IMR-90 (cell line): ENCODE data around the gene SBK2. TPM values are rescaled to one million over a fixed set of nuclear protein-coding genes. Genes with fewer than 3 reads are reported as not detected.

Experiments used
- ATAC-seq: fragments of 200-7000 bp; cut with Tn5 transposase; 2 replicates; pipeline ENCODE4 v1.9.1; 2020; ENCODE audit warnings: low read depth, mild to moderate bottlenecking, moderate library complexity
- BruUV-seq: library from RNA; stranded (reverse); fragments of 400-500 nt; replicated peaks from 2 replicates; lab custom pipeline; 2021; lab: Mats Ljungman, UMichigan
- CTCF ChIA-PET: fragments of 300-600 bp; formaldehyde crosslinking; extraction: SDS; loops from one replicate; lab custom pipeline; 2021; ENCODE audit warnings: antibody characterized with exemption; lab: Yijun Ruan, JAX
- POLR2A ChIA-PET: fragments of 300-600 bp; sonication (Branson Sonifier 250); formaldehyde crosslinking; loops from one replicate; lab custom pipeline; 2022; ENCODE audit warnings: antibody characterized with exemption; ENCODE audit not compliant: unreplicated experiment; lab: Charles Lee
- DNase-seq: peaks from one replicate; pipeline ENCODE4 v3.0.0; 2013
- H2AFZ ChIP-seq: replicated peaks from 2 replicates; pipeline ENCODE3; 2013; ENCODE audit warnings: low read length, mild to moderate bottlenecking; ENCODE audit not compliant: poor library complexity
- H2AK5ac ChIP-seq: 2 replicates; pipeline ENCODE4 v1.6.1; 2013; ENCODE audit warnings: low read depth, low read length, inconsistent platforms
- H2AK9ac ChIP-seq: replicated peaks from 2 replicates; pipeline ENCODE3; 2013; ENCODE audit warnings: mild to moderate bottlenecking, low read depth, low read length, moderate library complexity; ENCODE audit not compliant: poor library complexity
- H2BK120ac ChIP-seq: 2 replicates; pipeline ENCODE4 v1.6.1; 2013; ENCODE audit warnings: low read depth, low read length, inconsistent platforms
- H2BK15ac ChIP-seq: 3 replicates; pipeline ENCODE4 v1.6.1; 2013; ENCODE audit warnings: low read depth, low read length, inconsistent platforms
- H2BK20ac ChIP-seq: 2 replicates; pipeline ENCODE4 v1.6.1; 2013; ENCODE audit warnings: low read depth, mild to moderate bottlenecking, inconsistent platforms, low read length, moderate library complexity
- H2BK5ac ChIP-seq: 2 replicates; pipeline ENCODE4 v1.6.1; 2013; ENCODE audit warnings: mild to moderate bottlenecking, low read depth, low read length, inconsistent platforms; ENCODE audit not compliant: poor library complexity, severe bottlenecking
- H3K14ac ChIP-seq: replicated peaks from 2 replicates; pipeline ENCODE4 v1.6.1; 2013; ENCODE audit warnings: low read depth, low read length, inconsistent platforms
- H3K18ac ChIP-seq: 2 replicates; pipeline ENCODE4 v1.6.1; 2013; ENCODE audit warnings: low read depth, low read length, control low read depth
- H3K23ac ChIP-seq: 2 replicates; pipeline ENCODE4 v1.6.1; 2013; ENCODE audit warnings: low read depth, low read length, inconsistent platforms
- H3K27ac ChIP-seq: 2 replicates; pipeline ENCODE4 v1.5.1; 2013; ENCODE audit warnings: mild to moderate bottlenecking, control low read depth, low read length; ENCODE audit not compliant: insufficient read depth
- H3K27me3 ChIP-seq: 2 replicates; pipeline ENCODE4 v1.6.1; 2013; ENCODE audit warnings: low read length; ENCODE audit not compliant: control insufficient read depth, insufficient read depth
- H3K36me3 ChIP-seq: 2 replicates; pipeline ENCODE4 v1.6.1; 2013; ENCODE audit warnings: low read length, mixed read lengths; ENCODE audit not compliant: control insufficient read depth, insufficient read depth
- H3K4ac ChIP-seq: 2 replicates; pipeline ENCODE4 v1.6.1; 2013; ENCODE audit warnings: low read depth, low read length, inconsistent platforms
- H3K4me1 ChIP-seq: 2 replicates; pipeline ENCODE4 v1.6.1; 2013; ENCODE audit warnings: low read length, mixed read lengths; ENCODE audit not compliant: control insufficient read depth, insufficient read depth
- H3K4me2 ChIP-seq: 2 replicates; pipeline ENCODE4 v1.6.1; 2013; ENCODE audit warnings: low read depth, mild to moderate bottlenecking, control low read depth, low read length, moderate library complexity
- H3K4me3 ChIP-seq: 2 replicates; pipeline ENCODE4 v1.5.1; 2013; ENCODE audit warnings: low read depth, mild to moderate bottlenecking, control low read depth, low read length, moderate library complexity; ENCODE audit not compliant: insufficient read depth
- H3K56ac ChIP-seq: 2 replicates; pipeline ENCODE4 v1.6.1; 2013; ENCODE audit warnings: low read length, inconsistent platforms; ENCODE audit not compliant: insufficient read depth; ENCODE audit errors: extremely low read depth
- H3K79me1 ChIP-seq, 2 experiments: 2 replicates each; pipeline ENCODE4 v1.6.1; 2013; ENCODE audit warnings: low read length in 2 of 2, inconsistent platforms in 1 of 2, low read depth in 1 of 2
- H3K9ac ChIP-seq: 2 replicates; pipeline ENCODE4 v1.6.1; 2013; ENCODE audit warnings: low read depth, low read length, control low read depth
- H3K9me1 ChIP-seq: 2 replicates; pipeline ENCODE4 v1.6.1; 2013; ENCODE audit warnings: low read length, inconsistent platforms; ENCODE audit not compliant: insufficient read depth
- H3K9me3 ChIP-seq: 2 replicates; pipeline ENCODE4 v1.6.1; 2013; ENCODE audit warnings: low read length; ENCODE audit not compliant: control insufficient read depth, insufficient read depth
- H4K20me1 ChIP-seq: 2 replicates; pipeline ENCODE4 v1.6.1; 2013; ENCODE audit warnings: low read length, inconsistent platforms; ENCODE audit not compliant: insufficient read depth
- H4K5ac ChIP-seq: 2 replicates; pipeline ENCODE4 v1.6.1; 2013; ENCODE audit warnings: mild to moderate bottlenecking, low read depth, low read length, control low read depth
- H4K8ac ChIP-seq, 2 experiments: 2 replicates each; pipeline ENCODE4 v1.6.1; 2013; ENCODE audit warnings: low read depth in 2 of 2, low read length in 2 of 2, control low read depth in 1 of 2, inconsistent platforms in 1 of 2
- H4K91ac ChIP-seq: 2 replicates; pipeline ENCODE4 v1.6.1; 2013; ENCODE audit warnings: low read depth, low read length, inconsistent platforms; ENCODE audit not compliant: insufficient read depth
- BHLHE40 ChIP-seq: fragments of 150-350 bp; IDR thresholded peaks from 2 replicates; pipeline ENCODE4 v1.6.1; 2016; ENCODE audit warnings: mild to moderate bottlenecking, low read depth, low read length
- CEBPB ChIP-seq: IDR thresholded peaks from 2 replicates; pipeline ENCODE4 v1.6.1; 2012; ENCODE audit warnings: low read depth, low read length, improper control_type of control experiment
- CHD1 ChIP-seq: IDR thresholded peaks from 2 replicates; pipeline ENCODE4 v1.6.1; 2012; ENCODE audit warnings: low read depth, low read length, improper control_type of control experiment
- ELK1 ChIP-seq: fragments of 150-350 bp; IDR thresholded peaks from 2 replicates; pipeline ENCODE4 v1.6.1; 2016; ENCODE audit warnings: low read depth, mild to moderate bottlenecking, low read length, moderate library complexity, borderline replicate concordance
- FOS ChIP-seq: fragments of 150-350 bp; IDR thresholded peaks from 2 replicates; pipeline ENCODE4 v1.6.1; 2016; ENCODE audit warnings: low read depth, low read length
- MAFK ChIP-seq: IDR thresholded peaks from 2 replicates; pipeline ENCODE4 v1.6.1; 2012; ENCODE audit warnings: low read depth, low read length, improper control_type of control experiment
- MAZ ChIP-seq: IDR thresholded peaks from 2 replicates; pipeline ENCODE4 v1.6.1; 2012; ENCODE audit warnings: low read depth, mild to moderate bottlenecking, low read length, improper control_type of control experiment, moderate library complexity, borderline replicate concordance
- NFE2L2 ChIP-seq: fragments of 150-350 bp; IDR thresholded peaks from 2 replicates; pipeline ENCODE4 v1.6.1; 2016; ENCODE audit warnings: low read depth, mild to moderate bottlenecking, low read length
- POLR2A ChIP-seq: IDR thresholded peaks from 2 replicates; pipeline ENCODE4 v1.6.1; 2012; ENCODE audit warnings: mild to moderate bottlenecking, low read depth, low read length
- RAD21 ChIP-seq: IDR thresholded peaks from 2 replicates; pipeline ENCODE4 v1.6.1; 2012; ENCODE audit warnings: low read length, improper control_type of control experiment
- RCOR1 ChIP-seq: IDR thresholded peaks from 2 replicates; pipeline ENCODE4 v1.6.1; 2012; ENCODE audit warnings: mild to moderate bottlenecking, low read length, improper control_type of control experiment; ENCODE audit not compliant: insufficient replicate concordance
- RFX5 ChIP-seq: IDR thresholded peaks from 2 replicates; pipeline ENCODE4 v1.8.0; 2012; ENCODE audit warnings: low read depth, mild to moderate bottlenecking, low read length, moderate library complexity
- USF2 ChIP-seq: fragments of 150-350 bp; IDR thresholded peaks from 2 replicates; pipeline ENCODE4 v1.6.1; 2017; ENCODE audit warnings: mild to moderate bottlenecking, antibody characterized with exemption, low read length, low read depth
- WGBS, 2 experiments: methylation state at CpG; one replicate each; pipeline versions ENCODE4 v1.1.5 to v1.1.7; 2013; ENCODE audit warnings: missing lambda C conversion rate in 2 of 2; ENCODE audit not compliant: insufficient read length in 1 of 2; ENCODE audit errors: extremely low coverage in 2 of 2; 5-methylcytosine and 5-hydroxymethylcytosine counted together
- dilution Hi-C: fragments of 300-500 bp; cut with HindIII; formaldehyde crosslinking; loops from one replicate; pipeline ENCODE4 v1.14.3; 2018; ENCODE audit warnings: low sequenced_read_pairs; ENCODE audit not compliant: unreplicated experiment
- in situ Hi-C: fragments of 300-500 bp; cut with MboI; formaldehyde crosslinking; loops from 3 replicates; pipeline ENCODE4 v1.14.3; 2019; ENCODE audit warnings: low sequenced_read_pairs, inconsistent platforms, mixed read lengths
- intact Hi-C: fragments of 100-400 bp; cut with micrococcal nuclease; formaldehyde crosslinking; loops from 2 replicates; pipeline ENCODE4 v1.10.0; 2022
- polyA plus RNA-seq, 3 experiments: library from polyadenylated mRNA; depleted of rRNA; stranded (reverse); fragments of >200 nt; gene quantifications; 2 replicates each; pipeline ENCODE4 v1.2.3, GENCODE V29; 2012; ENCODE audit warnings: low replicate concordance in 1 of 3
- total RNA-seq: library from RNA; depleted of rRNA; stranded (reverse); fragments of >200 nt; gene quantifications from 2 replicates; pipeline ENCODE4 v1.2.3, GENCODE V29; 2012

The SBK2 gene
- total and polyA plus RNA-seq, 2 of the 4 experiments (the other 2 are of a cell fraction), result 0.48 TPM; not detected in 1

- H4K20me1 ChIP-seq, result no peaks in the 10 kb centered on the region
- no peak overlapping the region for H3K9ac ChIP-seq
- TF ChIP-seq ELK1, result no peak
- TF ChIP-seq USF2, result no peak
- no peak for TF ChIP-seq BHLHE40
- no peak for TF ChIP-seq RFX5
- TF ChIP-seq NFE2L2, result no peak
- TF ChIP-seq FOS, result no peak
- TF ChIP-seq CHD1, result no peak
- TF ChIP-seq CEBPB, result no peak
- no peak for TF ChIP-seq POLR2A
- no peak for TF ChIP-seq RCOR1
- TF ChIP-seq MAZ, result no peak
- no peak for TF ChIP-seq RAD21
- TF ChIP-seq MAFK, result no peak
- ChIA-PET POLR2A (no interaction called here), CTCF (interaction anchor here (0.6 kb wide), 1 partner anchor 16 kb away, joined by 3 read pairs; no protein-coding TSS in a partner anchor)
- H4K8ac ChIP-seq, result no peak overlapping the region
- no peak overlapping the region for H2BK120ac ChIP-seq
- H2BK20ac ChIP-seq, result no peak overlapping the region
- H3K4me3 ChIP-seq, result no peak overlapping the region
- dilution Hi-C loops, result no loop called here
- H3K18ac ChIP-seq, result no peak overlapping the region
- no peak overlapping the region for H3K14ac ChIP-seq
- no peaks in the 10 kb centered on the region for H3K36me3 ChIP-seq
- 91% methylated on average over 7 of the region's 15 CpGs; no CpG with 5 or more reads in 1 of the 2 experiments for WGBS, 2 experiments
- no peak overlapping the region for H2BK5ac ChIP-seq
- no peak overlapping the region for H3K56ac ChIP-seq
- in situ Hi-C loops, result no loop called here
- no peak overlapping the region for H3K4me2 ChIP-seq
- H3K4ac ChIP-seq, result no peak overlapping the region
- H3K23ac ChIP-seq, result no peak overlapping the region
- DNase-seq (no peak), ATAC-seq (no peak)
- no peaks in the 10 kb centered on the region for H3K79me1 ChIP-seq
- H2AK5ac ChIP-seq, result no peak overlapping the region
- intact Hi-C loops, result no loop called here
- no TSS peak for BruUV-seq
- no peak overlapping the region for H4K5ac ChIP-seq
- H2BK15ac ChIP-seq, result no peak overlapping the region
- 0 out of 2 replicates have a peak, but pooled peaks cover 8% of the 10 kb centered on the region for H3K9me1 ChIP-seq
- H4K91ac ChIP-seq, result no peak overlapping the region
- H3K27ac ChIP-seq, result no peak overlapping the region
- H3K27me3 ChIP-seq, result no peaks in the 10 kb centered on the region; the same call in 1 of the 2 replicates
- H3K4me1 ChIP-seq, result peaks cover 17% of the 10 kb centered on the region
- no peak overlapping the region for H2AFZ ChIP-seq
- H3K9me3 ChIP-seq, result no peaks in the 10 kb centered on the region; the same call in 1 of the 2 replicates
- no peak overlapping the region for H2AK9ac ChIP-seq
These were observed 7.1 kb upstream of the SBK2 start for GRCh38 chr19:55544014-55544413.
